Superior temporal gyrus (tissue), 1 donor: Measurements from ENCODE around the gene PMPCB.

Experiments used
- DNase-seq: peaks from one replicate; pipeline ENCODE4 v3.0.0-alpha.2; 2016; ENCODE audit errors: extremely low spot score

PMPCB gene

DNA sequence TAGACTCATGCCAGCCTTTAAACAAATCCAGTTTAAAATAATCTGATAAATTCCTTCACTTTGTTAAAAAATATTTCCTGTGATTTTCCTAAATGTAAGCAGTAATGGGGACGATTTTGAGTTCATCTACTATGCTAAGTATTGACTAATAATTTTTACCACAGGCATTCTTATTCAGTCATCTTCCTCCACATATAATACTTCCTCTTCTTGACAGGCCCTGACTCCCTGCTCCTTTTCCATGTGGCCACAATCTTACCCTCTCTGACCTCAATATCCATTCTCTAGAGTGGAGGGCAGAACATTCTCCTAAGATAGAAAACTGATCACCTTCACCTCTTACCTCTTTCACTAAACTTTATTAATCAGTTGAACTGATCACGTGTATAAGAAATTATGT lies 39.5 kb downstream of the PMPCB start:
- no peak for DNase-seq

- DNase-seq = no peak
Observed at GRCh38 chr7:103338864-103339263, 41.6 kb downstream of the PMPCB start.

- DNase-seq = no peak
Observed at GRCh38 chr7:103341466-103341865, 44.2 kb downstream of the PMPCB start.

GRCh38 chr7:103343332-103343731 lies 46.1 kb downstream of the PMPCB start:
- no peak for DNase-seq

DNA sequence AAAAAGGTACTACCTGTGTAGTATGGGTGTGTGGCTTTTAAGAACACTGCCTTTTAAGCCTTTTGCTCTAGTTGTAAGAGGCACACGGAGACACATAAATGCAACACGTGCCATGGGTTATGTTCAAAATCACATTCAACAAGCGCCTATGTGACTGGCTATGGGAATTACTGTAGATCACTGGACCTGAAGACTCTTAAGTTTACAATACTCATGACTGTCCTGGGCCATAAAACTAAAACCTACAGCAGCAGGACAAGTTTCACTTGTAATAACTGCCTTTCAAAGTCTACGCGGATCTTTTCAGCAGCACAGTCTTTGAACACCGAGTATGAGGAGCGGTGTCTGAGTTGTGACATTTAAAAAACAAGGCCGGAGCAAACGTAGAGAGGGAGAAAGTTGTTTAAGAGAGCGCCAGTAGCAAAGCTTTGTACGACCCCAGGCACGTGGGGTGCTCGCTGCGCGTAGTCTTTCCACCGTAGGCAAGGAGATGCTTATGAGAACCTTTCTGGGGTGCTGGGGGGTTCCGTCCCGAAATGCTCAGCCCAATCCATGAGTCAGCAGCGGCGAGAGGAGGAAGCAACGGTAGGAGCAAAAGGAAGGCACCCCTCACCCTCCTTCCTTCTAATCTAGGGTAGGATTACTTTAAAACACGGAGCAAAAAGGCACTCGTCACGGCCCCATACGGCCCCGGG lies 46.7 kb downstream of the PMPCB start:
- no peak for DNase-seq

DNA sequence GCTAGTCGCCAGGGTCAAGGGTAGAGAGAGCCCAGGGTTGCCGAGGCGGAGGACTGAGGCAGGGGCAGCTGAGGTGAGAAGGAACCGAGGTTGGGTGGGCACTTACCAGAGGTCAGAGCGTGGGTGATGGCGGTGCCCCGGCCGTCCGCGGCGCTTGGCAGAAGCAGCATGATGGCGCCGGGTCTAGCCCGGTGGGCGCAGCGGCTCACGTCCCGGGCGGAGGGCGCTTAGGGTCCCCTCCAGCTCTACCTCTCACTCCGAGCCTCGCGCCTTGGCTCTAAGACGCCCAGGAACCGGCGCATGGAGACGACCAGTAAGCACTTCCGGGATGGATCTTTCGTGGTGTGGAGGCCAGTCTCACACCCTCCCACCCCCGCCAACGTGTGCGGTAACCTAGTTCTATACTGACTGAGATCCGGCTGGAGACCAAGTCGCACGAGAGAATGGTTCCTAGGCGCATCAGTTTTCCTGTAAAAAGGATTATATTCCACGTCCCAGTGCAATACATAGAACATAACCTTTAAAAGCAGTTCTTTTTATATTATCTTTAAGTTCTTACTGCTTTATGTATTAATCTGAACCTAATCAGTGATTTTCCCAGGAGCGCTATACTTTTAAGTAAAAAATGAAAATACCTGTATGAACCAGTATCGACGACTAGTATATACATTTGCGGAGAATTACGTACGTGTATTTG lies 47.4 kb downstream of the PMPCB start, which contains the start of gene DNAJC2:
Gene DNAJC2, minus strand, starts transcription at position 315 of the 697 bp plus-strand sequence. Its CDS starts 145 bp downstream, at position 170.
- peak; percentile 91 for DNase-seq

DNA sequence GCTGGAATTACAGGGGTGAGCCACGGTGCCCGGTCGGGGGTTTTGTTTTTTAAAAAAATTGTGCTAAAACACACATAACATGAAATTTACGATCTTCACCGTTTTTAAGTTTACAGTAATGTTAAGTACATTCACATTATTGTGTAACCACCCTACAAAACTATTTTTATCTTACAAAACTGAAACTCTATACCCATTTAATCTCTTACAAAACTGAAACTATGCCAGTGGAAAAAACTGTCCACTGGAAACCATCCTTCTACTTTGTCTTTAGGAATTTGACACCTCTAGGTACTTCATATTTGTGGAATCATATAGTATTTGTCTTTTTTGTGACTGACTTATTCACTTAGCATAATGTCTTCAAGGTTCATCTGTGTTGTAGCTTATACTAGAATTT lies 49.2 kb downstream of the PMPCB start:
- no peak for DNase-seq

GRCh38 chr7:103347507-103348267 lies 50.5 kb downstream of the PMPCB start, which contains the start of gene PSMC2:
Gene PSMC2, plus strand, starts transcription at chr7:103347643. Its CDS starts 69 bp downstream, at chr7:103347712.
- DNase-seq = peak; percentile 97

GRCh38 chr7:103348452-103348851 lies 51.2 kb downstream of the PMPCB start:
- DNase-seq = no peak

- DNase-seq = no peak
Observed at GRCh38 chr7:103348959-103349358, 51.7 kb downstream of the PMPCB start.

GRCh38 chr7:103349805-103350204 lies 52.6 kb downstream of the PMPCB start:
- no peak for DNase-seq
